Loucy (cell line): ENCODE results near the gene WTAP.

ENCODE experiments used
- CTCF ChIP-seq: fragments of 200-600 bp; sonication (generic); conservative IDR thresholded peaks from 2 replicates; pipeline ENCODE4 v1.5.1; 2014; ENCODE audit warnings: mild to moderate bottlenecking, antibody characterized with exemption, low read length
- EZH2phosphoT487 ChIP-seq: fragments of 200-600 bp; IDR thresholded peaks from 2 replicates; pipeline ENCODE4 v1.6.1; 2018; ENCODE audit warnings: antibody characterized with exemption, mild to moderate bottlenecking, moderate library complexity, borderline replicate concordance

GRCh38 chr6:159742165-159742564 lies 14.9 kb downstream of the WTAP start:
- TF ChIP-seq CTCF (no peak), EZH2phosphoT487 (no peak)
